Skeletal muscle tissue (tissue), 4 donors: ENCODE measurements around the gene FAM124A. TPM values are rescaled to one million over a fixed set of nuclear protein-coding genes. Genes with fewer than 3 reads are reported as not detected.

Experiments used
- H3K27ac ChIP-seq: one replicate; pipeline ENCODE4 v1.7.0; 2013; ENCODE audit warnings: mild to moderate bottlenecking, low read depth, low read length, inconsistent platforms
- H3K27me3 ChIP-seq, 3 donors: one replicate each; pipeline ENCODE4 v1.7.0; 2013; ENCODE audit warnings: low read length in 3 of 3; ENCODE audit not compliant: control insufficient read depth in 3 of 3, insufficient read depth in 3 of 3
- H3K36me3 ChIP-seq, 3 donors: one replicate each; pipeline ENCODE4 v1.7.0; 2013; ENCODE audit warnings: low read length in 3 of 3; ENCODE audit not compliant: control insufficient read depth in 3 of 3, insufficient read depth in 3 of 3
- H3K4me1 ChIP-seq, 3 donors: one replicate each; pipeline ENCODE4 v1.7.0; 2013; ENCODE audit warnings: low read length in 3 of 3, mild to moderate bottlenecking in 3 of 3; ENCODE audit not compliant: control insufficient read depth in 3 of 3, insufficient read depth in 3 of 3
- H3K4me3 ChIP-seq, 3 donors: one replicate each; pipeline ENCODE4 v1.7.0; 2013; ENCODE audit warnings: low read length in 3 of 3
- H3K9ac ChIP-seq, 3 donors: one replicate each; pipeline ENCODE4 v1.7.0; 2013; ENCODE audit warnings: low read length in 3 of 3, mild to moderate bottlenecking in 3 of 3, moderate library complexity in 2 of 3, low read depth in 1 of 3
- H3K9me3 ChIP-seq, 3 donors: one replicate each; pipeline ENCODE4 v1.7.0; 2013; ENCODE audit warnings: low read length in 3 of 3; ENCODE audit not compliant: control insufficient read depth in 3 of 3
- total RNA-seq: library from RNA; depleted of rRNA; stranded (reverse); fragments of >200 nt; gene quantifications from one replicate; pipeline ENCODE4 v1.2.3, GENCODE V29; 2014
- donor health status: Osteomylitis.

The FAM124A gene
- total RNA-seq, 1 donor from 2014 or later = 0.52 TPM

DNA sequence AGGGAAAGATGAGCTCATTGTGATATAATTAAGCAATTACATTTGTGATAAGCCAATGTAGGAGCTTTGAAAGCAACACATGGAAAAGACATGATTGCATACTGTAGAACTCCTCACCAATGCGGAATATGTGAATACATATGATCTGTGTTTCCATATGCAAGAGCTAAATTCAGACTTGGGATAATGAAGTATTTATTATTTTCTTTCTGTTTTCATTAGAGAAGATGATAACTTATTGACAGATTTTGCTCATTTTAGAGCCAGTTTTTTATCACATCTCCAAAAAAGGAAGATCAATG lies 14.2 kb downstream of the FAM124A start:
- Histone ChIP-seq H3K36me3 (no peaks in the 10 kb centered on the region), H3K4me1 (no peaks in the 10 kb centered on the region), H3K27ac (no peak overlapping the region), H3K9ac (no peak overlapping the region), H3K4me3 (no peak overlapping the region), H3K27me3 (no peaks in the 10 kb centered on the region), H3K9me3 (peaks cover 0 to 2% (median 0%) of the 10 kb centered on the region in 3 donors)

DNA sequence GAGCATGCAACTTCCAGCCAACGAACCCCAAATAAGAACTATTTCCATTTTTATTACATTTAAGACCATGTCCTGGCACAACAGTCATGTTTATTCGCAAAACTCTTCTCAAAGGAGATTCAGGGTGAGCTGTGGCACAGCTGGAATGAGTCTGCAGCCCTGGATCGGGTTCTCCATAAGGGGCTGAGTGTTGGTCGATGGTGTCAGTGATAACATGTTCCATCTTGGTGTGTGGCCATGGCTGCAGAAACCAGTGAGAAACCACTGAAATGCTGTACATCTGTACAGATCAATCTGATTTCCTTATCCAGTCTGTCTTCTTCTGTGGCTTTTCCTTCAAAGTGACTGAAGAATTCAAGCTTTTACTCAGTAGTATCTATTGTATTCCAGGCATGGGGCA lies 15.2 kb downstream of the FAM124A start:
- no peaks in the 10 kb centered on the region for H3K4me1 ChIP-seq
- H3K27ac ChIP-seq = no peak overlapping the region
- H3K9me3 ChIP-seq = peaks cover 0 to 2% (median 0%) of the 10 kb centered on the region in 3 donors
- H3K9ac ChIP-seq = no peak overlapping the region
- H3K27me3 ChIP-seq = no peaks in the 10 kb centered on the region
- no peaks in the 10 kb centered on the region for H3K36me3 ChIP-seq
- H3K4me3 ChIP-seq = no peak overlapping the region

DNA sequence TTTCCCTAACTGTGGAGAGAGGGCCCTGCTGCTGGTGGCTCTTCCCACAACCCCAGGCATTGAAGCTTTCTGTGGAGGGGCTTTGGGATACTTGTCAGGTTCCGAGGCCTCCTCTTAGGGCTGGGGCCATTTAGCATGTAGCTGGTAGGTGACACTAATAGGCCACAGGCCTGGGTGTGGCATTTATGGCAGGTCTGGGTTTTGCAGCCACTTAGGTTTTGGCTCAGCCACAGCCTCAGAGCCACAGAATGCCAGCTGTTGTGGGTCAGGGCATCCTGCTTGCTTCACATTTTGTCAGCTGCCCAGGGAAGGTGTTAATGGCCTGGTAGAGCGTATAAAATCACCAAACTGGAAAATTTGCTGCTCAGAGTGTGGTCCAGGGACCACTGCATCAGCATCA lies 15.7 kb downstream of the FAM124A start:
- no peak overlapping the region for H3K9ac ChIP-seq
- no peaks in the 10 kb centered on the region for H3K4me1 ChIP-seq
- no peaks in the 10 kb centered on the region for H3K27me3 ChIP-seq
- H3K36me3 ChIP-seq = no peaks in the 10 kb centered on the region
- no peak overlapping the region for H3K4me3 ChIP-seq
- peaks cover 0 to 2% (median 0%) of the 10 kb centered on the region in 3 donors for H3K9me3 ChIP-seq
- H3K27ac ChIP-seq = no peak overlapping the region

DNA sequence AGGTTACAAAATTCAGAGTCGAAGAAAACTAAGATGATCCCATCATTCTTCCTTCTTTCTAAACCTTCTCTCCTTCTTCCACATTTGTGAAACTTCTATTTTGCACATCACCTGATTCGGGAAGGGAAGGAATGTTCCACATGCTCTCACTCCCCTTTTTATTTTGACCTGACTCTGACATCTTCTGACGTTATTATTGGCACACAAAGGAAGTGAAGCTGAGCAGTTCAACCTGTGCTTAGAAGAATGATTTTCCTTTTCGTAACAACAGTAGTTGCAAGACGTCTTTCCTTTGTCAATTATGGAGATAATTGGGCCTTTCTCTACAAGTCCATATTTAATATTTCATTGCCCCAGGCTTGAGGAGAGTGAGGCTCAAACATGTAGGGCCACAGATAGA lies 18.0 kb downstream of the FAM124A start:
- H3K4me3 ChIP-seq = no peak overlapping the region
- no peak overlapping the region for H3K27ac ChIP-seq
- no peaks in the 10 kb centered on the region for H3K36me3 ChIP-seq
- H3K4me1 ChIP-seq = no peaks in the 10 kb centered on the region
- H3K27me3 ChIP-seq = no peaks in the 10 kb centered on the region
- no peak overlapping the region for H3K9ac ChIP-seq
- no peaks in the 10 kb centered on the region for H3K9me3 ChIP-seq

DNA sequence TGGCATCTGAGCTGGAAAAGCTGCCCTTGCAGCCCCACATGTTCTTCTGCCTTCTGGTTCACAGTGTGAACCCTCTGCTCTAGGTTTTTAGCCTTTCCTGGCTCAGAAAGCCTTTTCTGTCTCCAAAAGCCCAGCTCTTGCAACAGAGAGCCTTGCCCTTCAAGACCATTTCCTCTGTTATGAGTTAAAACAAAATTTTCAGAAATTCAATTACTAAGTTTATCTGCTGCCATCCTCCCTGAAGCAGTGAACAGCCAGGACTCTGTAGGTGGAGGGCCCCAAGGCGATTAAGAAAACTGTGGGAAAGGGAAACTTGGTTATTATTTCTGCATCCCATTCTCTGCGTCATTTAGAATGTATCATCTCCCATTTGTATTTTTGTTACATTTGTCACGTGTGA lies 18.8 kb downstream of the FAM124A start:
- no peak overlapping the region for H3K9ac ChIP-seq
- H3K9me3 ChIP-seq = no peaks in the 10 kb centered on the region
- H3K27ac ChIP-seq = no peak overlapping the region
- no peaks in the 10 kb centered on the region for H3K27me3 ChIP-seq
- H3K4me3 ChIP-seq = no peak overlapping the region
- H3K4me1 ChIP-seq = no peaks in the 10 kb centered on the region
- no peaks in the 10 kb centered on the region for H3K36me3 ChIP-seq

DNA sequence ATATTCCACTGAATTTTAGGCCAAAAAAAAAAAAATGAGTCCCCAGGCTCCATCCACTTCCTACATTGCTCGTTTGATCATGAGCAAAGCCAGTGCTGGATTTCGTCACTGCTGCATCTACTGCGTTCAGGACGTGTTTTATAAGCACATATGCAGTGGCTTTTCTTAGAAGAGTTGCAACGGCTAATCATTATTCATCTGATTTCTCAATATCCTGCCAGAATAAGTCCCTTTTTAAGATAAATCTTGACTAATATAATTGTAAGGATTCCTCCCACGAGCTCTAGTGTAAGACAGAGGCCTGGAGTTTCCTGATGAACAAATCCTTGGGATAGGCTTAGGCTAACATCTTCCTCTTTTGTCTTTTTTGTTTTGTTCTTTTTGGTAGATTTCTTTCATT lies 19.5 kb downstream of the FAM124A start:
- Histone ChIP-seq H3K4me3 (no peak overlapping the region), H3K9ac (no peak overlapping the region), H3K36me3 (no peaks in the 10 kb centered on the region), H3K9me3 (no peaks in the 10 kb centered on the region), H3K27ac (no peak overlapping the region), H3K27me3 (peaks cover 0 to 3% (median 3%) of the 10 kb centered on the region in 3 donors), H3K4me1 (no peaks in the 10 kb centered on the region)

DNA sequence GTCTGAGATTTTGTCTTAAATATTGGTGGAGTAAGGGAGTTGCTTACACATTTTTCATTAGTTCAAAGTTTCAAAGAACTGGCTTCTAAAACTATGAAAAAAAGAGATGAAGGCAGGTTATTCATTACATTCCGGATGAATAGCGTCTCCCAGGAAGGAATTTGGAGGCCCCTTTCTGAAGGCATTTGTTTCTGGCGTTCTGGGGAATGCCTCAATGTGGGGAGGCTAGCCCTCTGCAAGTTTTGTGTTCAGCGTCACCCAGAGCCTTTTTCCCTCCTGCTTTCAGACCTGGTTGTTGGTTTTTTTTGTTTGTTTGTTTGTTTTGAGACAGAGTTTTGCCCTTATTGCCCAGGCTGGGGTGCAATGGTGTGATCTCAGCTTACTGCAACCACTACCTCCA lies 21.0 kb downstream of the FAM124A start:
- H3K9ac ChIP-seq = no peak overlapping the region
- peaks cover 0 to 6% (median 3%) of the 10 kb centered on the region in 3 donors for H3K27me3 ChIP-seq
- H3K9me3 ChIP-seq = no peaks in the 10 kb centered on the region
- no peak overlapping the region for H3K27ac ChIP-seq
- no peak overlapping the region for H3K4me3 ChIP-seq
- no peaks in the 10 kb centered on the region for H3K4me1 ChIP-seq
- no peaks in the 10 kb centered on the region for H3K36me3 ChIP-seq

DNA sequence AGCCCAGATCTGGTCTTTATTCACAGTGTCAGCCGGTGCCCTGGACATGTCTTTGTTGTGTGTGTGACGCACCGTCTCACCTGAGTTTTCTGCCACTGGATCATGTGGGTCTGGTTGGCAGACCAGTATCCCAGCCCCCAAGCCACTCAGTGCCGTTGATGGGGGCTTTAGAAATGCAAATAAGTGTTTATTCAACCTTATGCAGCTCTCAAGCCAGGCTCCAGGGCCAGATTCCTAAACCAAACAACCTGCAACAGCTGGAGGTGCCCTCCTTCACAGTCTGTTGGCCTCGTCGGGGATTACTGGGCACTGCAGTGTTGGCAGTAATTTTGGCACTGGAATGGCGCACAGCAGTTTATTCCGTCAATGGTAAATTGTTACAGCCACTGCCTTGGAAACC lies 21.6 kb downstream of the FAM124A start:
- Histone ChIP-seq H3K9me3 (no peaks in the 10 kb centered on the region), H3K27me3 (peaks cover 0 to 6% (median 3%) of the 10 kb centered on the region in 3 donors), H3K4me3 (no peak overlapping the region), H3K36me3 (no peaks in the 10 kb centered on the region), H3K27ac (no peak overlapping the region), H3K9ac (no peak overlapping the region), H3K4me1 (no peaks in the 10 kb centered on the region)

DNA sequence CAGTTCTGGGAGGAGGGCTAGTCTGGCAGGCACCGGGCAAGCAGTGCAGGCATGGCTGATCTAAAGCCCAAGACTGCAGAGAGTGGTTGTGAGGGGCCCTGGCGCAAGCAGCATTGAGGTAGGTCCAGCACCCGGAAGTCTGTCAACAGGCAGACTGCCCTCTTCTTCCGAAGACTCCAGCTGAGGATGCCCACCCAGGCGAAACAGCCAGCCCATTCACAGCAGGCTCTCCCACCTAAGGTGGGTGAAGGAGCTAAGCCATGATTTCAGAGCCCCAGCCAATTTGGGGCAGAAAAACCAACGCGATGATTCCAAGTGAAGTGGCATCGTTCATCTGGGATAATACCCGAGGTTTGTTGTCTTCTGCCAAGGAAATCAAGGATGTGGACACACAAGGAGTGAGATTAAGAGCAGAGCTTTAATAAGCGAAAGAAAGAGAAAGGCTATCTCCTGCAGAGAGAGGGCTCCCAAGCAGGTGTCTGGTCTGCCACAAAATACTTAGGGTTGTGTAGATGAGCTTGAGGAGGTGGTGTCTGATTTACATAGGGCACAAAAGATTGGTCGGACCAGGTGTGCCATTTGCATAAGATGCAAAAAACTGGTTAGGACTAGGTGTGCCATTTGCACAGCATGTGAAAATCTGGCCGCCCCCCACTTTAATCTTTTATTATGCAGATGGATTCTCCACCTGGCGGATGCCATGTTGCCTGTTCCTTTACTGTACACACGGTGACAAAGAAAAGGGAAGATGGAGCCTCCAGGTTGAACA lies 22.6 kb downstream of the FAM124A start:
- no peak overlapping the region for H3K4me3 ChIP-seq
- H3K9me3 ChIP-seq = no peaks in the 10 kb centered on the region
- no peak overlapping the region for H3K27ac ChIP-seq
- peaks cover 0 to 6% (median 3%) of the 10 kb centered on the region in 3 donors for H3K27me3 ChIP-seq
- no peaks in the 10 kb centered on the region for H3K36me3 ChIP-seq
- H3K9ac ChIP-seq = no peak overlapping the region
- no peaks in the 10 kb centered on the region for H3K4me1 ChIP-seq

DNA sequence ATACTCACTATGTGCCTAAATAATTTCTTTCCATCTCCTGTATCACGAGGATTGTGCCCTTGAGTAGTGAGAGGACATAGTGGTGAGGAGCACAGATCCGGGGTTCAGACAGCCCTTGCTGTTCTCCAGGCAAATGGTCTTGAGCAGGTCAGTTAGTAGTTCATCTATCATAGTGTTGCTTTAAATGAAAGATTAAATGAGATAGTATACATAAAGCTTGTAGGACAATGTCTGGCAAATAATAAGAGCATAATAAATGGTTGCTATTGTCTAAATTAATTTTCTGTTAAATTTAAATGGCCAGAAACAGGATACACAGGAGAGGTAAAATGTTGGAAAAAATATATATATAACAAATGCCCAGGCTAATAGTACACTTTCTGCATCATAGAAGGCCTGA lies 23.4 kb downstream of the FAM124A start:
- Histone ChIP-seq H3K9me3 (no peaks in the 10 kb centered on the region), H3K4me1 (no peaks in the 10 kb centered on the region), H3K4me3 (no peak overlapping the region), H3K9ac (no peak overlapping the region), H3K36me3 (no peaks in the 10 kb centered on the region), H3K27me3 (peaks cover 0 to 6% (median 3%) of the 10 kb centered on the region in 3 donors), H3K27ac (no peak overlapping the region)
